ENCODE data around the gene MTUS2. TPM values are rescaled to one million over a fixed set of nuclear protein-coding genes. Genes with fewer than 3 reads are reported as not detected.

Gene MTUS2
- polyA plus RNA-seq, 1 donor from 2014 or later: 4.4 TPM

DNA sequence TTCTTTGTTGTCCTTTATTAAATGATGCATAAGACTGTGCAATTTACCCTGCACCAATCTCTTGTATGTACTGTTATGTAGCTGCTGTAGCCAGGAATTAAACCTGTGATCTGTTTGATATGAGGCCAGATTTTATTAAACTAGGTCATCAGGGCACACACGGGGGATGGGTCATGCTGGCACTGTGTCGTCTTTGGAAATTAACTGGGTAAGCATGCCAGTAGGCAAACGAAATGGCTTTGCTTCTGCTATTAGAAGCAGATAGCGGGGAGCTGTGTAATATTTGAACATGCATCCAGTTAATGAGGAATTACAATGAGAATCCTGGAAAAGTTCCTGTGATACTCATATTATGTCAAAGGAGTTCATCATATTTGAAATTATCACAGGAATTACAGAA, 23.5 kb downstream of the MTUS2 start:
- Histone ChIP-seq H3K9ac (ENCODE audit: low read length) (no peak overlapping the region), H4K20me1 (ENCODE audit: insufficient read depth) (no peaks in the 10 kb centered on the region), H3K27me3 (ENCODE audit: insufficient read depth, low read depth, low read length) (no peaks in the 10 kb centered on the region), H3K9me2 (ENCODE audit: insufficient read depth, low read length) (no peaks in the 10 kb centered on the region), H3K36me3 (ENCODE audit: insufficient read depth, low read length) (no peaks in the 10 kb centered on the region), H3K9me3 (ENCODE audit: low read length) (no peaks in the 10 kb centered on the region), H3K4me2 (ENCODE audit: low read length) (no peak overlapping the region), H3K4me3 (ENCODE audit: low read length) (no peak overlapping the region), H3K27ac (ENCODE audit: low read length) (no peak overlapping the region), H3K79me2 (replicated peaks; ENCODE audit: insufficient read depth, low read length) (no peaks in the 10 kb centered on the region), H2AFZ (ENCODE audit: low read depth, low read length) (no peak overlapping the region), H3F3A (ENCODE audit: insufficient read depth, low read length, poor library complexity, severe bottlenecking) (no peaks in the 10 kb centered on the region)
- TF ChIP-seq EP300 (conservative IDR thresholded peaks at IDR 0.05; ENCODE audit: poor library complexity, severe bottlenecking) (no peak), MXI1 (conservative IDR thresholded peaks at IDR 0.05; ENCODE audit: poor library complexity, severe bottlenecking) (no peak), EZH2 (IDR thresholded peaks at IDR 0.05; ENCODE audit: borderline replicate concordance, insufficient read depth, low read length, poor library complexity, severe bottlenecking) (no peak), RAD21 (conservative IDR thresholded peaks at IDR 0.05) (no peak), SMC3 (conservative IDR thresholded peaks at IDR 0.05; ENCODE audit: poor library complexity) (no peak)
- TF ChIP-seq, protein P1, sequence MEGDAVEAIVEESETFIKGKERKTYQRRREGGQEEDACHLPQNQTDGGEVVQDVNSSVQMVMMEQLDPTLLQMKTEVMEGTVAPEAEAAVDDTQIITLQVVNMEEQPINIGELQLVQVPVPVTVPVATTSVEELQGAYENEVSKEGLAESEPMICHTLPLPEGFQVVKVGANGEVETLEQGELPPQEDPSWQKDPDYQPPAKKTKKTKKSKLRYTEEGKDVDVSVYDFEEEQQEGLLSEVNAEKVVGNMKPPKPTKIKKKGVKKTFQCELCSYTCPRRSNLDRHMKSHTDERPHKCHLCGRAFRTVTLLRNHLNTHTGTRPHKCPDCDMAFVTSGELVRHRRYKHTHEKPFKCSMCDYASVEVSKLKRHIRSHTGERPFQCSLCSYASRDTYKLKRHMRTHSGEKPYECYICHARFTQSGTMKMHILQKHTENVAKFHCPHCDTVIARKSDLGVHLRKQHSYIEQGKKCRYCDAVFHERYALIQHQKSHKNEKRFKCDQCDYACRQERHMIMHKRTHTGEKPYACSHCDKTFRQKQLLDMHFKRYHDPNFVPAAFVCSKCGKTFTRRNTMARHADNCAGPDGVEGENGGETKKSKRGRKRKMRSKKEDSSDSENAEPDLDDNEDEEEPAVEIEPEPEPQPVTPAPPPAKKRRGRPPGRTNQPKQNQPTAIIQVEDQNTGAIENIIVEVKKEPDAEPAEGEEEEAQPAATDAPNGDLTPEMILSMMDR (IDR thresholded peaks at IDR 0.05; ENCODE audit: poor library complexity, severe bottlenecking): no peak

DNA sequence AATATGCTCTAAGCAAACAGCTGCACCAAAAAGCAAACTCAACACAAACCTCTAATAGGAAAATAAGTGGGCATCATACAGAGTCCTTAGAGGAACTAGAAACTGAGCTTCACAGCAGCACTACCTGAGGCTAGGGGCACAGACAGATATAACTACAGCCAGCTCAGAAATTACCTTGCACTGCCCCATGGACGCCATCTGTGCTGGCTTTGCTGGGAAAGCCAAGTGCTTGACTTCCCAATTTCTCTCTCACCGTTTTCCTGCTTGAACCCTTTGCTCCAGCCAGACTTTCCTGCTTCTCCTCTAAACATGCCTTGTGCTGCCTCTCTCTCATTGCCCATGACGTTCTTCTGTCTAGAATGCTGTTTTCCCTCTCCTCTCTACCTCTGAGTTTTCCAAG, 29.3 kb downstream of the MTUS2 start:
- Histone ChIP-seq H3K27ac (ENCODE audit: low read length) (no peak overlapping the region), H3K36me3 (ENCODE audit: insufficient read depth, low read length) (no peaks in the 10 kb centered on the region), H3F3A (ENCODE audit: insufficient read depth, low read length, poor library complexity, severe bottlenecking) (no peaks in the 10 kb centered on the region), H3K9me2 (ENCODE audit: insufficient read depth, low read length) (no peaks in the 10 kb centered on the region), H3K4me2 (ENCODE audit: low read length) (no peak overlapping the region), H3K79me2 (replicated peaks; ENCODE audit: insufficient read depth, low read length) (no peaks in the 10 kb centered on the region), H3K9me3 (ENCODE audit: low read length) (no peaks in the 10 kb centered on the region), H3K27me3 (ENCODE audit: insufficient read depth, low read depth, low read length) (no peaks in the 10 kb centered on the region), H4K20me1 (ENCODE audit: insufficient read depth) (no peaks in the 10 kb centered on the region), H3K4me3 (ENCODE audit: low read length) (no peak overlapping the region), H2AFZ (ENCODE audit: low read depth, low read length) (no peak overlapping the region), H3K9ac (ENCODE audit: low read length) (no peak overlapping the region)
- TF ChIP-seq RAD21 (conservative IDR thresholded peaks at IDR 0.05) (no peak), POLR2AphosphoS5 (IDR thresholded peaks at IDR 0.05) (no peak), MXI1 (conservative IDR thresholded peaks at IDR 0.05; ENCODE audit: poor library complexity, severe bottlenecking) (no peak), TAF1 (IDR thresholded peaks at IDR 0.05; ENCODE audit: low read depth) (no peak), SMC3 (conservative IDR thresholded peaks at IDR 0.05; ENCODE audit: poor library complexity) (no peak), EP300 (conservative IDR thresholded peaks at IDR 0.05; ENCODE audit: poor library complexity, severe bottlenecking) (no peak), EZH2 (IDR thresholded peaks at IDR 0.05; ENCODE audit: borderline replicate concordance, insufficient read depth, low read length, poor library complexity, severe bottlenecking) (no peak)
- TF ChIP-seq, protein P1 (IDR thresholded peaks at IDR 0.05; ENCODE audit: poor library complexity, severe bottlenecking): no peak
- TF ChIP-seq, protein P2, sequence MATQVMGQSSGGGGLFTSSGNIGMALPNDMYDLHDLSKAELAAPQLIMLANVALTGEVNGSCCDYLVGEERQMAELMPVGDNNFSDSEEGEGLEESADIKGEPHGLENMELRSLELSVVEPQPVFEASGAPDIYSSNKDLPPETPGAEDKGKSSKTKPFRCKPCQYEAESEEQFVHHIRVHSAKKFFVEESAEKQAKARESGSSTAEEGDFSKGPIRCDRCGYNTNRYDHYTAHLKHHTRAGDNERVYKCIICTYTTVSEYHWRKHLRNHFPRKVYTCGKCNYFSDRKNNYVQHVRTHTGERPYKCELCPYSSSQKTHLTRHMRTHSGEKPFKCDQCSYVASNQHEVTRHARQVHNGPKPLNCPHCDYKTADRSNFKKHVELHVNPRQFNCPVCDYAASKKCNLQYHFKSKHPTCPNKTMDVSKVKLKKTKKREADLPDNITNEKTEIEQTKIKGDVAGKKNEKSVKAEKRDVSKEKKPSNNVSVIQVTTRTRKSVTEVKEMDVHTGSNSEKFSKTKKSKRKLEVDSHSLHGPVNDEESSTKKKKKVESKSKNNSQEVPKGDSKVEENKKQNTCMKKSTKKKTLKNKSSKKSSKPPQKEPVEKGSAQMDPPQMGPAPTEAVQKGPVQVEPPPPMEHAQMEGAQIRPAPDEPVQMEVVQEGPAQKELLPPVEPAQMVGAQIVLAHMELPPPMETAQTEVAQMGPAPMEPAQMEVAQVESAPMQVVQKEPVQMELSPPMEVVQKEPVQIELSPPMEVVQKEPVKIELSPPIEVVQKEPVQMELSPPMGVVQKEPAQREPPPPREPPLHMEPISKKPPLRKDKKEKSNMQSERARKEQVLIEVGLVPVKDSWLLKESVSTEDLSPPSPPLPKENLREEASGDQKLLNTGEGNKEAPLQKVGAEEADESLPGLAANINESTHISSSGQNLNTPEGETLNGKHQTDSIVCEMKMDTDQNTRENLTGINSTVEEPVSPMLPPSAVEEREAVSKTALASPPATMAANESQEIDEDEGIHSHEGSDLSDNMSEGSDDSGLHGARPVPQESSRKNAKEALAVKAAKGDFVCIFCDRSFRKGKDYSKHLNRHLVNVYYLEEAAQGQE (IDR thresholded peaks at IDR 0.05; ENCODE audit: borderline replicate concordance): no peak

All from neural cell (in vitro differentiated cells).